NB4 (cell line): ENCODE results near the gene SNAPC3.

Source experiments
- CTCF ChIP-seq: IDR thresholded peaks from one replicate; pipeline ENCODE4 v1.5.1; 2012; ENCODE audit warnings: low read depth, low read length
- MAX ChIP-seq: IDR thresholded peaks from 2 replicates; pipeline ENCODE4 v1.6.1; 2011; ENCODE audit warnings: low read depth, low read length
- MYC ChIP-seq: IDR thresholded peaks from 2 replicates; pipeline ENCODE4 v1.6.1; 2011; ENCODE audit warnings: low read depth, low read length
- POLR2A ChIP-seq: IDR thresholded peaks from 2 replicates; pipeline ENCODE4 v1.6.1; 2011; ENCODE audit warnings: mild to moderate bottlenecking; ENCODE audit not compliant: insufficient read length; ENCODE audit errors: extremely low read depth

GRCh38 chr9:15438891-15439290 is 16.2 kb downstream of the SNAPC3 start:
- no peak for TF ChIP-seq CTCF
- TF ChIP-seq POLR2A, result no peak
- no peak for TF ChIP-seq MYC
- no peak for TF ChIP-seq MAX
